SK-N-SH treated with all-trans-retinoic acid at 6 μM for 48 hours (cell line): ENCODE results near the gene DOCK4.

Source experiments
- BACH2 ChIP-seq: fragments of 250-450 bp; sonication (Bioruptor Pico); IDR thresholded peaks from 2 replicates; pipeline ENCODE4 v1.9.0; 2021; ENCODE audit warnings: mild to moderate bottlenecking, borderline replicate concordance
- ESRRG ChIP-seq: fragments of 250-450 bp; sonication (Bioruptor Pico); IDR thresholded peaks from 2 replicates; pipeline ENCODE4 v1.6.1; 2021; ENCODE audit warnings: mild to moderate bottlenecking
- GLIS3 ChIP-seq: fragments of 250-450 bp; sonication (Bioruptor Pico); IDR thresholded peaks from 2 replicates; pipeline ENCODE4 v1.5.0; 2020; ENCODE audit warnings: mild to moderate bottlenecking, moderate library complexity
- OSR1 ChIP-seq: fragments of 250-450 bp; sonication (Bioruptor Pico); IDR thresholded peaks from 2 replicates; pipeline ENCODE4 v1.8.0; 2022; ENCODE audit warnings: moderate library complexity, mild to moderate bottlenecking, inconsistent platforms
- PATZ1 ChIP-seq: fragments of 250-450 bp; sonication (Bioruptor Pico); IDR thresholded peaks from 2 replicates; pipeline ENCODE4 v1.8.0; 2020; ENCODE audit warnings: mild to moderate bottlenecking, moderate library complexity, borderline replicate concordance
- POU6F1 ChIP-seq: fragments of 250-450 bp; sonication (Bioruptor Pico); IDR thresholded peaks from 2 replicates; pipeline ENCODE4 v1.8.0; 2021; ENCODE audit warnings: low read depth, mild to moderate bottlenecking, moderate library complexity, borderline replicate concordance
- RARB ChIP-seq: fragments of 250-450 bp; sonication (Bioruptor Pico); IDR thresholded peaks from 2 replicates; pipeline ENCODE4 v1.8.0; 2021; ENCODE audit warnings: mild to moderate bottlenecking, moderate library complexity
- TCF4 ChIP-seq: fragments of 250-450 bp; sonication (Bioruptor Pico); IDR thresholded peaks from 2 replicates; pipeline ENCODE4 v1.8.0; 2021; ENCODE audit warnings: mild to moderate bottlenecking, moderate library complexity, borderline replicate concordance
- TOX ChIP-seq: fragments of 250-450 bp; sonication (Bioruptor Pico); IDR thresholded peaks from 2 replicates; pipeline ENCODE4 v1.8.0; 2021; ENCODE audit warnings: mild to moderate bottlenecking, moderate library complexity, borderline replicate concordance
- ZFP3 ChIP-seq: fragments of 250-450 bp; sonication (Bioruptor Pico); IDR thresholded peaks from 2 replicates; pipeline ENCODE4 v1.5.0; 2020; ENCODE audit warnings: mild to moderate bottlenecking, moderate library complexity
- ZNF565 ChIP-seq: fragments of 450-650 bp; formaldehyde crosslinking; conservative IDR thresholded peaks from 2 replicates; pipeline ENCODE4 v1.5.0; 2020; ENCODE audit warnings: low read depth, mild to moderate bottlenecking, moderate library complexity
- ZNF70 ChIP-seq: fragments of 450-650 bp; formaldehyde crosslinking; IDR thresholded peaks from 2 replicates; pipeline ENCODE4 v1.5.0; 2020; ENCODE audit warnings: mild to moderate bottlenecking, moderate library complexity
- ZNF8 ChIP-seq: fragments of 450-650 bp; formaldehyde crosslinking; IDR thresholded peaks from 2 replicates; pipeline ENCODE4 v1.5.0; 2020; ENCODE audit warnings: mild to moderate bottlenecking, moderate library complexity

GRCh38 chr7:112013274-112013673, 192.9 kb downstream of the DOCK4 start:
- TF ChIP-seq ZNF565 (CRISPR knock-in tag) (no peak), BACH2 (CRISPR knock-in tag) (no peak), POU6F1 (CRISPR knock-in tag) (no peak), PATZ1 (CRISPR knock-in tag) (no peak), ZFP3 (CRISPR knock-in tag) (no peak), TCF4 (no peak), ZNF70 (no peak), TOX (no peak), ESRRG (no peak), RARB (CRISPR knock-in tag) (no peak), OSR1 (CRISPR knock-in tag) (no peak), GLIS3 (CRISPR knock-in tag) (no peak), ZNF8 (CRISPR knock-in tag) (no peak)
